NCI-H748 treated with DMSO at 0.1 percent for 48 hours (cell line): ENCODE results near the gene WHRN.

ENCODE experiments used
- DNase-seq: peaks from one replicate; lab custom pipeline; 2025; lab: John Stamatoyannopoulos, UW

The WHRN gene

DNA sequence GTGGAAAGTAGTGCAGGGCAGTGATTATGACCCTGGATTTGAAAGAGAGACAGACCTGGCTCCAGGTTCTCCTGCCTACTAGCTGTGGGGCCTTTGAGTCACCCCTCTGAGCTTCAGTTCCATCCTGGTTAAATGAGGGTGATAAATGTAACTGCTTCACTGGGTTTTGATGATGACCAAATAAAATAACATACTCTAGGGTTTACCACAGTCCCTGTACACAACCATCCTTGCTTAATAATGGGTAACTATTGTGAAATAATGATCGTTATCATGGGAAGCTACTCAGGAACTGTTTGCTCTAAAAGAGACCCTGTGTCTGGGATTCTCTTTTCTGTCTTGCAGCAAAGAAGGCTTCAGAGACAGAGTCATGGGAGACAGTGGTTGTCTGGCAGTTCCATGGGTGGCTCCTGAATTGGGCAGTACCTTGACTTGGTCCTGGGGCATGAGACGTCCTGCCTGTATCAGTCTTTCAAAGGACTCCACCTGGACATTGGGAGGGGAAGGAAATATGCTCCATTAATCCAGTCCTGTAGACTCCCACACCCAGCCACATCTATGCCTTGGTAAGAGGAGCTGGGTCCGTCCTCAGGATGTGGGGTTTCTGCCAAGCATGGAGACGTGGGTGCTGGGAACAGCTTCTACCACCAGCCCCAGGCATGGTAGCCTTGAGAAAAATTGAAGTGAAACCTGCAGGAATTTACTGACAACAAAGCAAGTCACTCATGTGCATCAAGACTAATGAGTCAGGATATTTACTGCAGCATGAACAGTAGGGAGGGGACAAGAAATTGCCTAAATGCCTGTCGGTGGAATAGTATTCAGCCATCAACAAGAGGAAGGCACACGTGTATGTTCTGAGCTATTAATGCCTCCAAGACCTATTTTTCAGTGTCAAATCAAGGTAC is 140.9 kb downstream of the WHRN start:
- DNase-seq, result no peak

DNA sequence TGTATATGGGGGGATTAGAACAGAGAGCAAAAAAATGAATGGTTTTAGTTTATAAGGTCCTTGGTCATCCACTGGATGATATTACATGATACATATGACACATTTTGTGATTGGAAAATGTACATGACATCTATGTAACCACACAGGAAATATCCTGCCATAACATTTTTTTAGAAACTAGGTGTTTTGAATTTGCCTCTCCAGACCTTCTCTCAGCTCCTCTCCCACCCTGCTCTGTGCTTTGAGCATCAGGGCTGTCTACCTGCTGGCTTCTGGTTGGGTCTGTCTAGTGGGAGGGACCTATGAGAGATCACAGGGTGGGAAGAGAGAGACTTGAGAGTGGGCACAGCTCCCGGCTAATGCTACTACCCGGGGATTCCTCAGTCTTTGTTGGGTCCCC is 141.8 kb downstream of the WHRN start:
- no peak for DNase-seq

DNA sequence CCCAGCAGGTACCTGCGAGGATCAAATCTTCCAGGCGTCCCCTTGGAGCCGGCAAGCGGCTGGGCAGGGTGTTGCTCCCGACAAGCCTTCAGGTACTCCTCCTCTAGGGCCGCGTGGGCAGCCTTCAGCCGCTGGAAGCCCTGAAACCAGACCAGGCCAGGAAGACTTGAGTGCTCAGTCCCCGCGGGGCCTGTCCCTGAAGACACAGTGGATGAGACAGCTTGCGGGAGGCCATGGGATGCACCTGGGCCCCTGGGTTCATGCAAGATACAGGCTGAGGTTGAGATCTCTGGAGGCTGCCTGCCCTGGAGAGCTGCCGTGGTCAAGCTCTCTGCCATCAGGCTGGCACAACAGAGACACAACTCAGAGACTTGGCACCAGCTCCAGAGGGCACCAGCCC is 142.9 kb downstream of the WHRN start:
- DNase-seq, result no peak

DNA sequence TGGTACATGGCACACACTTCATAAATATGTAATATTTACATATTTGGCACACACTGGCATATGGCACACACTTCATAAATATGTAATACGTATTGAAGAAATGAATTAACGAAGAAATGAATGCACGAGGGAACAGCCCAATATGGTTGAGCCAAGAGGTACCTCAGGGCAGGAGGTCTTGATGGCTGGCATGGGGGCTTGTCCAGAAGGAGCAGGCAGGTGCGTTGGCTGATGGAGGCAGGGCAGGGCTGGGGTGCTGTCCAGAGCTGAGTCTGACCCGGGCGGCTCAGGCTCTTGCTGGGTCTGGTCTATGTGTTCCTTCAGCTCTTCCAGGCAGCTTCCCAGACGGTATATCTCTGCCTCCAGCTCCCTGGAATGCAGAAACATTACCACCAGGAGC is 143.7 kb downstream of the WHRN start:
- DNase-seq, result no peak

DNA sequence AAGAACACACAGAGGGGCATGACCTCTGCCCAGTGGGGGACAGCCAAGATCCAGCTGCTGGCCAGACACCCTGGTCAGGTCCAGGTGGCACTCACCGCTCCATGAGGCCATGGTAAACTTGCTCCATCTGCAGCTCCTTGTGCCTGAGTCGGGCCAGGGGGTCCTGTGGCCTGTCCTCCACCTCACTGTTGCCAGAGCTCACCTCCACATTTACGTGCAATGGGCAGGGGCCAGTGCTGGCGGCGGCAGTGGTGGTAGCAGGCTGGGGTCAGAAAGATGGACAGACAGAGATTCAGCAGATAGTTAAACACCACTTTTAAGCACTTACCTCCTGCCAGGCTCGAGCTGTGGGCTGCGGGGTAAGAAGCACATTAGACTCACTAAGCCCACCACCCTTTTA is 145.5 kb downstream of the WHRN start:
- no peak for DNase-seq

DNA sequence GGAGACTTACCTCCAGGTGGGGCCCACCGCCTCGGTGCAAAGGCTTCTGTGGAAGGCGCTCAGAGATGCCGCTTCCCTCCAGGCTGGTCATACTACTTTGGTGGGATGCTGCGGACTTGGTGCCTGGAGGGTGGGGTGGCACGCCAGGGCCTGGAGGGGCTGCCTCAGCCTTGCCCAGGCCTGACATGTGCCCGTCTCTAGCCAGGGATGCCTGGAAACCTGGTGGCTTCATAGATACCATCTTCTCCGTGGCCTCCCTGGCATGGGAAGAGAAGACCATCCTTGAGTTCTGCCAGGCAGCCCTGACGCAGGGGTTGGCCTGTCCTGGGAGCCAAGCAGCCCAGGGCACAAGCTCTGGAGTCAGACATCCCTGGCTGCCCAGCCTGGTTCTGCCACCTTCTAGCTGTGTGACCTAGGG is 147.4 kb downstream of the WHRN start:
- DNase-seq, result no peak

DNA sequence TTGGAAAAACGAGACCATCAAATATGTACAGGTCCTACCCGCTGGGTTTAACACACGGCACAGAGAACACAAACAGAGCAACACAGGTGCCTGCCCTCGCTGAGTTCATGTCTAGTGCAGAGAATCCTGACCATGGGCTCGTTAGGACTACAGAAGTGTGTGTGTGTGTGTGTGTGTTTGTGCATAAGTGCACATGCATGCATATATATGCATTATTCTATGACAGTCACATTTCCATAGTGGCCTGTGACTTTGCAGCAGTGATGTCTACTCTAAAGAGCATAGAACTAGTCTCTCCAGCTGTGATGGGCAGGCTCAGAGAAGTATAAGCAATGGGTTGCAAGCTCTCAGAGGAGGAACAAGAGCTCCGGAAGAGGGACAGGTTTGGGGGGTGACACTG is 147.9 kb downstream of the WHRN start:
- no peak for DNase-seq

DNA sequence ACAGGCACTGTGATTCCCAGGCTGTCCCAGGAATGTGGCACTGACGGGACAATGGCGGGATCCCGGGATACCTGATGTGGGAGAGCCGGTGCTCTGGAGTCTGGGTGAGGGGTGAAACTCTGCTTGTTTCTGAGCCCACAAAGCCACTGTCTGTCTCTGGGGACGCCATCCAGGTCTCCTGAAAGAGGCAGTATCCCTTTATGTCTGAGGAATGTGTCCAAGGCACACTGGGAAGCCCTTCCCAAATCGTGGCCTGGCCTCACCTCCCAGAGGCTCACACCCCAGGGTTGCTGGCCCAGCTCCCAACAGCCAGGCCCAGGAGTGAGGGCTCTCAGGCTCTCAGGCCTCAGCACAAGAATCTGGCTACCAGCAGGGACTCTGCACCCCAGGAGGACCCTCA is 148.5 kb downstream of the WHRN start:
- DNase-seq, result no peak

DNA sequence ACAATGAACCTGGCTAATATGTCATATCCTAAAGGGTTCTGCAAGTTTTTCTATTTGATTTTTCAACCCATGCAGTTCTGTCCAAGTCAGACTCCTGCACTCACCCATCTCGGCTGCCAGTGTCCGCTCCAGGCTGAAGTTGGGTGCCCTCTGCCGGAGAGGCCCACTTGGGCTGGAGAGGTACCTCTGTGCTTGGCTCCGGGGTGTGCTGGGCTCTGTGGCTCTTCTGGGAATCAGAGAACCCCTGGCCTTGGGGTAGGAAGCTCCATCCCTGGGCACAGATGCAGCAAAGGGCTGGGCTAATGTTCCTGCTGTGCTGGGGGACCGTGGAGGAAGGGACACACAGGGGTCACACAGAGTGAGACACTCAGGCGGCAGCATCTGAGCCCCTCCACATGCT is 149.5 kb downstream of the WHRN start:
- DNase-seq, result no peak
